Tibial nerve (tissue), 4 donors: ENCODE data around the gene GP1BA.

Experiments
- EP300 ChIP-seq, 2 donors: sonication (generic); formaldehyde crosslinking; IDR thresholded peaks; one replicate each; pipeline ENCODE4 v1.6.1; 2017; ENCODE audit warnings: antibody characterized with exemption in 2 of 2, mild to moderate bottlenecking in 1 of 2
- TF ChIP-seq, protein P1 (sequence below), 5 experiments: fragments of 200-600 bp in 3 of 5; fragments of 450-650 bp in 2 of 5; sonication (generic) in 3 of 5; IDR thresholded peaks; one replicate each; pipeline ENCODE4 v1.5.1; 2016 to 2019; ENCODE audit warnings: antibody characterized with exemption in 5 of 5, mild to moderate bottlenecking in 3 of 5, moderate library complexity in 2 of 5

DNA sequence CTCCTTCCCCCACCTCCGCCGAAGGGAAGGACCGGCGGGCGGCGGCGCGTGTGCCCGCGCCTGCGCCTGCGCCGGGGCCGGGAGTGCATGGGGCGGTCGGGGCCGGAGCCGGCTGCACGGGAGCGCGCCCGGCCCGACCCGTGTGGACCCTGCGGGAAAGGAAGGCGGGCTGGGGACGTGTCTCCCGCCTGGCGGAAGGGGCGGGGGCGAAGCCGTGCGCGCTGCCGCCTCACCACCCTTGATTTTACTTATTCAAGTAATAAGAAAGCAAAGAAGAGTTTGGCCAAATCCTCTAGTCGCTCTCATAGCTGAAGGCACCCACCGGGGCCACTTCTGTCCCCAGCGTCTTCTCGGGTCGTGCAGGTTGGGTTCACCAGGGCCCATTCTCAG is 16.8 kb downstream of the GP1BA start:
- TF ChIP-seq, protein P1, sequence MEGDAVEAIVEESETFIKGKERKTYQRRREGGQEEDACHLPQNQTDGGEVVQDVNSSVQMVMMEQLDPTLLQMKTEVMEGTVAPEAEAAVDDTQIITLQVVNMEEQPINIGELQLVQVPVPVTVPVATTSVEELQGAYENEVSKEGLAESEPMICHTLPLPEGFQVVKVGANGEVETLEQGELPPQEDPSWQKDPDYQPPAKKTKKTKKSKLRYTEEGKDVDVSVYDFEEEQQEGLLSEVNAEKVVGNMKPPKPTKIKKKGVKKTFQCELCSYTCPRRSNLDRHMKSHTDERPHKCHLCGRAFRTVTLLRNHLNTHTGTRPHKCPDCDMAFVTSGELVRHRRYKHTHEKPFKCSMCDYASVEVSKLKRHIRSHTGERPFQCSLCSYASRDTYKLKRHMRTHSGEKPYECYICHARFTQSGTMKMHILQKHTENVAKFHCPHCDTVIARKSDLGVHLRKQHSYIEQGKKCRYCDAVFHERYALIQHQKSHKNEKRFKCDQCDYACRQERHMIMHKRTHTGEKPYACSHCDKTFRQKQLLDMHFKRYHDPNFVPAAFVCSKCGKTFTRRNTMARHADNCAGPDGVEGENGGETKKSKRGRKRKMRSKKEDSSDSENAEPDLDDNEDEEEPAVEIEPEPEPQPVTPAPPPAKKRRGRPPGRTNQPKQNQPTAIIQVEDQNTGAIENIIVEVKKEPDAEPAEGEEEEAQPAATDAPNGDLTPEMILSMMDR (IDR thresholded peaks at IDR 0.05): peak in 1 of 5 experiments; percentile 35
- TF ChIP-seq EP300 (IDR thresholded peaks at IDR 0.05): no peak
